Right atrium auricular region (tissue), 2 donors: Measurements from ENCODE around the gene LRRK1. TPM values are rescaled to one million over a fixed set of nuclear protein-coding genes. Genes with fewer than 3 reads are reported as not detected.

Source experiments
- DNase-seq: peaks from one replicate; pipeline ENCODE4 v3.0.0-alpha.2; 2019; ENCODE audit warnings: low spot score
- H3K27ac ChIP-seq, 2 donors: fragments of 200-600 bp; sonication (generic); 1 replicate in 1 of 2; 2 replicates in 1 of 2; pipeline ENCODE4 v1.5.1; 2016 to 2019
- H3K27me3 ChIP-seq, 2 donors: fragments of 200-600 bp; sonication (generic); one replicate each; pipeline versions ENCODE4 v1.5.1 to v1.6.0; 2017 to 2019
- H3K36me3 ChIP-seq: fragments of 200-600 bp; sonication (generic); one replicate; pipeline ENCODE4 v1.5.1; 2016
- H3K4me1 ChIP-seq, 2 donors: fragments of 200-600 bp; sonication (generic); one replicate each; pipeline versions ENCODE4 v1.5.1 to v1.6.0; 2017 to 2019
- H3K4me3 ChIP-seq, 2 donors: fragments of 200-600 bp; sonication (generic); 1 replicate in 1 of 2; 2 replicates in 1 of 2; pipeline ENCODE4 v1.5.1; 2017 to 2019; ENCODE audit warnings: mild to moderate bottlenecking in 1 of 2, moderate library complexity in 1 of 2
- H3K9me3 ChIP-seq, 2 donors: fragments of 200-600 bp; sonication (generic); one replicate each; pipeline ENCODE4 v1.5.1; 2019
- CTCF ChIP-seq, 2 donors: fragments of 200-600 bp; sonication (generic); IDR thresholded peaks; one replicate each; pipeline ENCODE4 v1.5.1; 2019; ENCODE audit warnings: antibody characterized with exemption in 2 of 2
- total RNA-seq, 2 donors: library from RNA; depleted of rRNA; stranded (reverse); fragments of >200 nt; gene quantifications; one replicate each; pipeline ENCODE4 v1.1.0, GENCODE V29; 2016

Gene LRRK1
- total RNA-seq, 2 donors from 2014 or later: 1.9 to 4.4 TPM

GRCh38 chr15:100898661-100899462 lies 20.3 kb upstream of the LRRK1 start:
- DNase-seq: no peak
- H3K27me3 ChIP-seq: no peaks in the 10 kb centered on the region
- no peaks in the 10 kb centered on the region for H3K9me3 ChIP-seq
- peaks cover 0 to 31% of the 10 kb centered on the region in 2 donors for H3K4me1 ChIP-seq
- H3K36me3 ChIP-seq: no peaks in the 10 kb centered on the region
- H3K4me3 ChIP-seq: no peak overlapping the region
- no peak for TF ChIP-seq CTCF (IDR thresholded peaks at IDR 0.05)
- H3K27ac ChIP-seq: no peak overlapping the region

- no peaks in the 10 kb centered on the region for H3K9me3 ChIP-seq
- H3K36me3 ChIP-seq: no peaks in the 10 kb centered on the region
- H3K27ac ChIP-seq: no peak overlapping the region
- no peak overlapping the region for H3K4me3 ChIP-seq
- H3K27me3 ChIP-seq: no peaks in the 10 kb centered on the region
- no peak for DNase-seq
- TF ChIP-seq CTCF (IDR thresholded peaks at IDR 0.05): no peak
- peaks cover 0 to 24% of the 10 kb centered on the region in 2 donors for H3K4me1 ChIP-seq
These were observed 19.6 kb upstream of the LRRK1 start for GRCh38 chr15:100899601-100900000.

- no peak overlapping the region for H3K27ac ChIP-seq
- no peak for TF ChIP-seq CTCF (IDR thresholded peaks at IDR 0.05)
- peaks cover 0 to 21% of the 10 kb centered on the region in 2 donors for H3K4me1 ChIP-seq
- no peak overlapping the region for H3K4me3 ChIP-seq
- H3K27me3 ChIP-seq: no peaks in the 10 kb centered on the region
- no peaks in the 10 kb centered on the region for H3K36me3 ChIP-seq
- no peak for DNase-seq
- H3K9me3 ChIP-seq: no peaks in the 10 kb centered on the region
These were observed 18.9 kb upstream of the LRRK1 start for GRCh38 chr15:100900136-100900794.

- no peaks in the 10 kb centered on the region for H3K9me3 ChIP-seq
- no peak overlapping the region for H3K4me3 ChIP-seq
- H3K36me3 ChIP-seq: no peaks in the 10 kb centered on the region
- H3K4me1 ChIP-seq: peaks cover 0 to 21% of the 10 kb centered on the region in 2 donors
- no peak overlapping the region for H3K27ac ChIP-seq
- H3K27me3 ChIP-seq: no peaks in the 10 kb centered on the region
- no peak for DNase-seq
- TF ChIP-seq CTCF (IDR thresholded peaks at IDR 0.05): no peak
These were observed 18.4 kb upstream of the LRRK1 start for GRCh38 chr15:100900795-100901169.

- no peak for TF ChIP-seq CTCF (IDR thresholded peaks at IDR 0.05)
- peak overlapping the region; percentile 64 to 72 for H3K27ac ChIP-seq
- no peak for DNase-seq
- peaks cover 0 to 21% of the 10 kb centered on the region in 2 donors for H3K4me1 ChIP-seq
- no peak overlapping the region for H3K4me3 ChIP-seq
- no peaks in the 10 kb centered on the region for H3K27me3 ChIP-seq
- no peaks in the 10 kb centered on the region for H3K9me3 ChIP-seq
- H3K36me3 ChIP-seq: no peaks in the 10 kb centered on the region
These were observed 17.9 kb upstream of the LRRK1 start for GRCh38 chr15:100901296-100901695.
